Keratinocyte (primary cell): ENCODE results near the gene AP4M1. TPM values are rescaled to one million over a fixed set of nuclear protein-coding genes. Genes with fewer than 3 reads are reported as not detected.

ENCODE experiments used
- DNase-seq: peaks from one replicate; pipeline ENCODE4 v3.0.0-alpha.2; 2011; ENCODE audit warnings: low read depth, missing footprints, low spot score
- FAIRE-seq: peaks from 2 replicates; lab custom pipeline; 2011; peaks lifted over from hg19 to GRCh38; lab: Jason Lieb, UNC
- H2AFZ ChIP-seq: 2 replicates; pipeline ENCODE4 v1.6.0; 2012; ENCODE audit warnings: low read length, control low read depth, inconsistent platforms; ENCODE audit not compliant: control insufficient read depth
- H3K27ac ChIP-seq: 2 replicates; pipeline ENCODE4 v1.5.1; 2011; ENCODE audit warnings: low read length; ENCODE audit not compliant: control insufficient read depth, insufficient read depth
- H3K27me3 ChIP-seq: 3 replicates; pipeline ENCODE4 v1.6.0; 2011; ENCODE audit warnings: low read length; ENCODE audit not compliant: control insufficient read depth, insufficient read depth; ENCODE audit errors: extremely low read depth
- H3K36me3 ChIP-seq, 2 experiments: 2 replicates in 1 of 2; 3 replicates in 1 of 2; pipeline ENCODE4 v1.5.1; 2011; ENCODE audit warnings: low read length in 2 of 2, mild to moderate bottlenecking in 1 of 2; ENCODE audit not compliant: control insufficient read depth in 2 of 2, insufficient read depth in 2 of 2; ENCODE audit errors: extremely low read depth in 1 of 2
- H3K4me1 ChIP-seq: 3 replicates; pipeline ENCODE4 v1.5.1; 2011; ENCODE audit warnings: low read length; ENCODE audit not compliant: control insufficient read depth, insufficient read depth; ENCODE audit errors: extremely low read depth
- H3K4me2 ChIP-seq: 3 replicates; pipeline ENCODE4 v1.6.0; 2011; ENCODE audit warnings: low read depth, low read length; ENCODE audit not compliant: control insufficient read depth, insufficient read depth; ENCODE audit errors: extremely low read depth
- H3K4me3 ChIP-seq, 3 experiments: fragments of 200-600 bp in 1 of 3; sonication (generic) in 1 of 3; 2 replicates in 2 of 3; 3 replicates in 1 of 3; pipeline ENCODE4 v1.5.1; 2011 to 2016; ENCODE audit warnings: low read length in 3 of 3, mild to moderate bottlenecking in 3 of 3, control low read depth in 2 of 3, inconsistent platforms in 1 of 3, low read depth in 1 of 3, mixed read lengths in 1 of 3, mixed run types in 1 of 3, moderate library complexity in 1 of 3; ENCODE audit not compliant: control insufficient read depth in 2 of 3, insufficient read depth in 2 of 3; ENCODE audit errors: extremely low read depth in 1 of 3
- H3K79me2 ChIP-seq: 2 replicates; pipeline ENCODE4 v1.6.0; 2012; ENCODE audit warnings: low read length; ENCODE audit not compliant: control insufficient read depth, insufficient read depth
- H3K9ac ChIP-seq: 3 replicates; pipeline ENCODE4 v1.6.0; 2011; ENCODE audit warnings: low read length; ENCODE audit not compliant: control insufficient read depth, insufficient read depth; ENCODE audit errors: extremely low read depth
- H3K9me1 ChIP-seq: 3 replicates; pipeline ENCODE4 v1.6.0; 2011; ENCODE audit warnings: low read length; ENCODE audit not compliant: control insufficient read depth, insufficient read depth; ENCODE audit errors: extremely low read depth
- H3K9me3 ChIP-seq: 2 replicates; pipeline ENCODE4 v1.5.1; 2012; ENCODE audit warnings: low read depth, low read length; ENCODE audit not compliant: control insufficient read depth
- H4K20me1 ChIP-seq: 3 replicates; pipeline ENCODE4 v1.6.0; 2011; ENCODE audit warnings: low read length; ENCODE audit not compliant: control insufficient read depth, insufficient read depth; ENCODE audit errors: extremely low read depth
- CTCF ChIP-seq, 3 experiments: IDR thresholded peaks in 1 of 3; conservative IDR thresholded peaks in 1 of 3; optimal IDR thresholded peaks in 1 of 3; 2 replicates in 2 of 3; 3 replicates in 1 of 3; pipeline versions ENCODE3 to v1.5.1; 2011; ENCODE audit warnings: low read length in 3 of 3, mild to moderate bottlenecking in 3 of 3, moderate library complexity in 2 of 3, control low read depth in 1 of 3, inconsistent platforms in 1 of 3; ENCODE audit not compliant: insufficient read depth in 2 of 3; ENCODE audit errors: extremely low read depth in 1 of 3
- EZH2 ChIP-seq: IDR thresholded peaks from one replicate; pipeline ENCODE4 v1.6.1; 2012; ENCODE audit warnings: inconsistent platforms, mild to moderate bottlenecking, low read length, moderate library complexity
- dilution Hi-C: fragments of 300-500 bp; cut with MboI; formaldehyde crosslinking; loops from one replicate; pipeline ENCODE4 v1.7.0; 2020; ENCODE audit warnings: low sequenced_read_pairs; ENCODE audit not compliant: extremely low pct_ligation_motif_present
- polyA plus RNA-seq, 5 experiments: library from polyadenylated mRNA; depleted of rRNA in 3 of 5; stranded (reverse) in 3 of 5; stranded (forward) in 1 of 5; unstranded in 1 of 5; fragments of >200 nt; gene quantifications; 1 replicate in 1 of 5; 2 replicates in 3 of 5; 3 replicates in 1 of 5; pipeline versions ENCODE4 v1.2.1 to v1.2.3, GENCODE V29; 2011 to 2012; ENCODE audit warnings: missing spikeins in 2 of 5, low read depth in 1 of 5, low replicate concordance in 1 of 5

AP4M1 gene
- polyA plus RNA-seq, 1 donor (not counting 4 experiments of a cell fraction or from before 2014, with no cell fraction given): 14.2 TPM

GRCh38 chr7:100089458-100090196 is 11.8 kb upstream of the AP4M1 start:
- FAIRE-seq (no peak), DNase-seq (no peak)
- dilution Hi-C loops: no loop called here
- H3K4me1 ChIP-seq: peaks cover 27% of the 10 kb centered on the region
- peak overlapping the region; percentile 84 to 95 (median 89) for H3K4me3 ChIP-seq
- H3K9me1 ChIP-seq: no peaks in the 10 kb centered on the region
- H4K20me1 ChIP-seq: no peaks in the 10 kb centered on the region
- H3K4me2 ChIP-seq: peak overlapping the region; percentile 82
- TF ChIP-seq EZH2: no peak
- TF ChIP-seq CTCF (optimal IDR thresholded peaks at IDR 0.05 in 1 of 3, IDR thresholded peaks at IDR 0.05 in 1 of 3, conservative IDR thresholded peaks at IDR 0.05 in 1 of 3; ENCODE audit: extremely low read depth in 1 of 3, insufficient read depth in 2 of 3, low read length in 3 of 3): no peak
- H2AFZ ChIP-seq: peak overlapping the region; percentile 90
- no peaks in the 10 kb centered on the region for H3K27me3 ChIP-seq
- H3K79me2 ChIP-seq: peaks cover 19% of the 10 kb centered on the region
- peak overlapping the region; percentile 85 for H3K27ac ChIP-seq
- peaks cover 30 to 39% of the 10 kb centered on the region in 2 experiments for H3K36me3 ChIP-seq
- H3K9me3 ChIP-seq: no peaks in the 10 kb centered on the region
- peak overlapping the region; percentile 90 for H3K9ac ChIP-seq

- no peak overlapping the region for H3K9ac ChIP-seq
- H3K9me1 ChIP-seq: no peaks in the 10 kb centered on the region
- H3K36me3 ChIP-seq: peaks cover 35 to 49% of the 10 kb centered on the region in 2 experiments
- no peak overlapping the region for H3K4me3 ChIP-seq
- no peaks in the 10 kb centered on the region for H3K9me3 ChIP-seq
- dilution Hi-C loops: no loop called here
- no peaks in the 10 kb centered on the region for H4K20me1 ChIP-seq
- H3K27ac ChIP-seq: no peak overlapping the region
- FAIRE-seq (no peak), DNase-seq (no peak)
- no peak overlapping the region for H3K4me2 ChIP-seq
- no peak overlapping the region for H2AFZ ChIP-seq
- H3K79me2 ChIP-seq: peaks cover 19% of the 10 kb centered on the region
- peaks cover 27% of the 10 kb centered on the region for H3K4me1 ChIP-seq
- no peaks in the 10 kb centered on the region for H3K27me3 ChIP-seq
- TF ChIP-seq EZH2 (no peak), CTCF (optimal IDR thresholded peaks at IDR 0.05 in 1 of 3, IDR thresholded peaks at IDR 0.05 in 1 of 3, conservative IDR thresholded peaks at IDR 0.05 in 1 of 3; ENCODE audit: extremely low read depth in 1 of 3, insufficient read depth in 2 of 3, low read length in 3 of 3) (no peak)
Measured at GRCh38 chr7:100090527-100091410, 10.7 kb upstream of the AP4M1 start.
